IMR-90 (cell line): ENCODE data around the gene CMC2. TPM values are rescaled to one million over a fixed set of nuclear protein-coding genes. Genes with fewer than 3 reads are reported as not detected.

Source experiments
- ATAC-seq: fragments of 200-7000 bp; cut with Tn5 transposase; 2 replicates; pipeline ENCODE4 v1.9.1; 2020; ENCODE audit warnings: low read depth, mild to moderate bottlenecking, moderate library complexity
- BruUV-seq: library from RNA; stranded (reverse); fragments of 400-500 nt; replicated peaks from 2 replicates; lab custom pipeline; 2021; lab: Mats Ljungman, UMichigan
- CTCF ChIA-PET: fragments of 300-600 bp; formaldehyde crosslinking; extraction: SDS; loops from one replicate; lab custom pipeline; 2021; ENCODE audit warnings: antibody characterized with exemption; lab: Yijun Ruan, JAX
- POLR2A ChIA-PET: fragments of 300-600 bp; sonication (Branson Sonifier 250); formaldehyde crosslinking; loops from one replicate; lab custom pipeline; 2022; ENCODE audit warnings: antibody characterized with exemption; ENCODE audit not compliant: unreplicated experiment; lab: Charles Lee
- DNase-seq: peaks from one replicate; pipeline ENCODE4 v3.0.0; 2013
- H2AFZ ChIP-seq: replicated peaks from 2 replicates; pipeline ENCODE3; 2013; ENCODE audit warnings: low read length, mild to moderate bottlenecking; ENCODE audit not compliant: poor library complexity
- H2AK5ac ChIP-seq: 2 replicates; pipeline ENCODE4 v1.6.1; 2013; ENCODE audit warnings: low read depth, low read length, inconsistent platforms
- H2AK9ac ChIP-seq: replicated peaks from 2 replicates; pipeline ENCODE3; 2013; ENCODE audit warnings: mild to moderate bottlenecking, low read depth, low read length, moderate library complexity; ENCODE audit not compliant: poor library complexity
- H2BK120ac ChIP-seq: 2 replicates; pipeline ENCODE4 v1.6.1; 2013; ENCODE audit warnings: low read depth, low read length, inconsistent platforms
- H2BK15ac ChIP-seq: 3 replicates; pipeline ENCODE4 v1.6.1; 2013; ENCODE audit warnings: low read depth, low read length, inconsistent platforms
- H2BK20ac ChIP-seq: 2 replicates; pipeline ENCODE4 v1.6.1; 2013; ENCODE audit warnings: low read depth, mild to moderate bottlenecking, inconsistent platforms, low read length, moderate library complexity
- H2BK5ac ChIP-seq: 2 replicates; pipeline ENCODE4 v1.6.1; 2013; ENCODE audit warnings: mild to moderate bottlenecking, low read depth, low read length, inconsistent platforms; ENCODE audit not compliant: poor library complexity, severe bottlenecking
- H3K14ac ChIP-seq: replicated peaks from 2 replicates; pipeline ENCODE4 v1.6.1; 2013; ENCODE audit warnings: low read depth, low read length, inconsistent platforms
- H3K18ac ChIP-seq: 2 replicates; pipeline ENCODE4 v1.6.1; 2013; ENCODE audit warnings: low read depth, low read length, control low read depth
- H3K23ac ChIP-seq: 2 replicates; pipeline ENCODE4 v1.6.1; 2013; ENCODE audit warnings: low read depth, low read length, inconsistent platforms
- H3K27ac ChIP-seq: 2 replicates; pipeline ENCODE4 v1.5.1; 2013; ENCODE audit warnings: mild to moderate bottlenecking, control low read depth, low read length; ENCODE audit not compliant: insufficient read depth
- H3K27me3 ChIP-seq: 2 replicates; pipeline ENCODE4 v1.6.1; 2013; ENCODE audit warnings: low read length; ENCODE audit not compliant: control insufficient read depth, insufficient read depth
- H3K36me3 ChIP-seq: 2 replicates; pipeline ENCODE4 v1.6.1; 2013; ENCODE audit warnings: low read length, mixed read lengths; ENCODE audit not compliant: control insufficient read depth, insufficient read depth
- H3K4ac ChIP-seq: 2 replicates; pipeline ENCODE4 v1.6.1; 2013; ENCODE audit warnings: low read depth, low read length, inconsistent platforms
- H3K4me1 ChIP-seq: 2 replicates; pipeline ENCODE4 v1.6.1; 2013; ENCODE audit warnings: low read length, mixed read lengths; ENCODE audit not compliant: control insufficient read depth, insufficient read depth
- H3K4me2 ChIP-seq: 2 replicates; pipeline ENCODE4 v1.6.1; 2013; ENCODE audit warnings: low read depth, mild to moderate bottlenecking, control low read depth, low read length, moderate library complexity
- H3K4me3 ChIP-seq: 2 replicates; pipeline ENCODE4 v1.5.1; 2013; ENCODE audit warnings: low read depth, mild to moderate bottlenecking, control low read depth, low read length, moderate library complexity; ENCODE audit not compliant: insufficient read depth
- H3K56ac ChIP-seq: 2 replicates; pipeline ENCODE4 v1.6.1; 2013; ENCODE audit warnings: low read length, inconsistent platforms; ENCODE audit not compliant: insufficient read depth; ENCODE audit errors: extremely low read depth
- H3K79me1 ChIP-seq, 2 experiments: 2 replicates each; pipeline ENCODE4 v1.6.1; 2013; ENCODE audit warnings: low read length in 2 of 2, inconsistent platforms in 1 of 2, low read depth in 1 of 2
- H3K9ac ChIP-seq: 2 replicates; pipeline ENCODE4 v1.6.1; 2013; ENCODE audit warnings: low read depth, low read length, control low read depth
- H3K9me1 ChIP-seq: 2 replicates; pipeline ENCODE4 v1.6.1; 2013; ENCODE audit warnings: low read length, inconsistent platforms; ENCODE audit not compliant: insufficient read depth
- H3K9me3 ChIP-seq: 2 replicates; pipeline ENCODE4 v1.6.1; 2013; ENCODE audit warnings: low read length; ENCODE audit not compliant: control insufficient read depth, insufficient read depth
- H4K20me1 ChIP-seq: 2 replicates; pipeline ENCODE4 v1.6.1; 2013; ENCODE audit warnings: low read length, inconsistent platforms; ENCODE audit not compliant: insufficient read depth
- H4K5ac ChIP-seq: 2 replicates; pipeline ENCODE4 v1.6.1; 2013; ENCODE audit warnings: mild to moderate bottlenecking, low read depth, low read length, control low read depth
- H4K8ac ChIP-seq, 2 experiments: 2 replicates each; pipeline ENCODE4 v1.6.1; 2013; ENCODE audit warnings: low read depth in 2 of 2, low read length in 2 of 2, control low read depth in 1 of 2, inconsistent platforms in 1 of 2
- H4K91ac ChIP-seq: 2 replicates; pipeline ENCODE4 v1.6.1; 2013; ENCODE audit warnings: low read depth, low read length, inconsistent platforms; ENCODE audit not compliant: insufficient read depth
- CHD1 ChIP-seq: IDR thresholded peaks from 2 replicates; pipeline ENCODE4 v1.6.1; 2012; ENCODE audit warnings: low read depth, low read length, improper control_type of control experiment
- MAFK ChIP-seq: IDR thresholded peaks from 2 replicates; pipeline ENCODE4 v1.6.1; 2012; ENCODE audit warnings: low read depth, low read length, improper control_type of control experiment
- NFE2L2 ChIP-seq: fragments of 150-350 bp; IDR thresholded peaks from 2 replicates; pipeline ENCODE4 v1.6.1; 2016; ENCODE audit warnings: low read depth, mild to moderate bottlenecking, low read length
- POLR2A ChIP-seq: IDR thresholded peaks from 2 replicates; pipeline ENCODE4 v1.6.1; 2012; ENCODE audit warnings: mild to moderate bottlenecking, low read depth, low read length
- RFX5 ChIP-seq: IDR thresholded peaks from 2 replicates; pipeline ENCODE4 v1.8.0; 2012; ENCODE audit warnings: low read depth, mild to moderate bottlenecking, low read length, moderate library complexity
- SMC3 ChIP-seq: fragments of 150-350 bp; IDR thresholded peaks from 2 replicates; pipeline ENCODE4 v1.6.1; 2016; ENCODE audit warnings: low read depth, mild to moderate bottlenecking, antibody characterized with exemption, low read length, moderate library complexity
- USF2 ChIP-seq: fragments of 150-350 bp; IDR thresholded peaks from 2 replicates; pipeline ENCODE4 v1.6.1; 2017; ENCODE audit warnings: mild to moderate bottlenecking, antibody characterized with exemption, low read length, low read depth
- dilution Hi-C: fragments of 300-500 bp; cut with HindIII; formaldehyde crosslinking; loops from one replicate; pipeline ENCODE4 v1.14.3; 2018; ENCODE audit warnings: low sequenced_read_pairs; ENCODE audit not compliant: unreplicated experiment
- in situ Hi-C: fragments of 300-500 bp; cut with MboI; formaldehyde crosslinking; loops from 3 replicates; pipeline ENCODE4 v1.14.3; 2019; ENCODE audit warnings: low sequenced_read_pairs, inconsistent platforms, mixed read lengths
- intact Hi-C: fragments of 100-400 bp; cut with micrococcal nuclease; formaldehyde crosslinking; loops from 2 replicates; pipeline ENCODE4 v1.10.0; 2022
- polyA plus RNA-seq, 3 experiments: library from polyadenylated mRNA; depleted of rRNA; stranded (reverse); fragments of >200 nt; gene quantifications; 2 replicates each; pipeline ENCODE4 v1.2.3, GENCODE V29; 2012; ENCODE audit warnings: low replicate concordance in 1 of 3
- total RNA-seq: library from RNA; depleted of rRNA; stranded (reverse); fragments of >200 nt; gene quantifications from 2 replicates; pipeline ENCODE4 v1.2.3, GENCODE V29; 2012
- TF ChIP-seq, protein P1 (sequence below): conservative IDR thresholded peaks from 2 replicates; pipeline ENCODE4 v1.5.1; 2012; ENCODE audit warnings: mild to moderate bottlenecking, low read depth, low read length, improper control_type of control experiment

CMC2 gene
- total and polyA plus RNA-seq, 2 of the 4 experiments (the other 2 are of a cell fraction): 57.0 to 104 TPM

DNA sequence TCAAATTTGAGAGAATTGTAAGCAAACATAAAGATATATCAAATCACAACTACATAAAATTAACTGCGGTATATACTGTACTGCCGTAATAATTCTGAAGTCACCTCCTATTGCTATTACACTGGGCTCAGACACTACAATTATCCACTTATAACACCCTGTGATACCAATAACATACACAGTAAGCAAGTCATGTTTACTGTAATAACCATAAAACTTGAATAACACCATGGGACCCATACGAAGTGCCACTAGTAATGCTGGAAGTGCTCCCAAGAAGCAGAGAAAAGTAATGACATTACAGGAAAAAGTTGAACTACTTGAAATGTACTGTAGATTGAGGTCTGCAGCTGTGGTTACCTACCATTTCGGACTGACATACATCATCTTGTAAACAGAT lies 24.0 kb downstream of the CMC2 start (continued):
- TF ChIP-seq, protein P1, sequence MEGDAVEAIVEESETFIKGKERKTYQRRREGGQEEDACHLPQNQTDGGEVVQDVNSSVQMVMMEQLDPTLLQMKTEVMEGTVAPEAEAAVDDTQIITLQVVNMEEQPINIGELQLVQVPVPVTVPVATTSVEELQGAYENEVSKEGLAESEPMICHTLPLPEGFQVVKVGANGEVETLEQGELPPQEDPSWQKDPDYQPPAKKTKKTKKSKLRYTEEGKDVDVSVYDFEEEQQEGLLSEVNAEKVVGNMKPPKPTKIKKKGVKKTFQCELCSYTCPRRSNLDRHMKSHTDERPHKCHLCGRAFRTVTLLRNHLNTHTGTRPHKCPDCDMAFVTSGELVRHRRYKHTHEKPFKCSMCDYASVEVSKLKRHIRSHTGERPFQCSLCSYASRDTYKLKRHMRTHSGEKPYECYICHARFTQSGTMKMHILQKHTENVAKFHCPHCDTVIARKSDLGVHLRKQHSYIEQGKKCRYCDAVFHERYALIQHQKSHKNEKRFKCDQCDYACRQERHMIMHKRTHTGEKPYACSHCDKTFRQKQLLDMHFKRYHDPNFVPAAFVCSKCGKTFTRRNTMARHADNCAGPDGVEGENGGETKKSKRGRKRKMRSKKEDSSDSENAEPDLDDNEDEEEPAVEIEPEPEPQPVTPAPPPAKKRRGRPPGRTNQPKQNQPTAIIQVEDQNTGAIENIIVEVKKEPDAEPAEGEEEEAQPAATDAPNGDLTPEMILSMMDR: no peak
- no peak for TF ChIP-seq SMC3
- no peak for TF ChIP-seq CHD1
- TF ChIP-seq POLR2A: no peak

- Histone ChIP-seq H2BK5ac (no peak overlapping the region), H2BK20ac (no peak overlapping the region), H3K23ac (no peak overlapping the region), H2AK5ac (no peak overlapping the region), H3K4me3 (no peak overlapping the region), H4K5ac (no peak overlapping the region), H4K20me1 (no peaks in the 10 kb centered on the region), H2BK15ac (no peak overlapping the region), H3K4ac (no peak overlapping the region), H3K79me1 (peaks cover 23% of the 10 kb centered on the region in 2 experiments), H3K27me3 (no peaks in the 10 kb centered on the region), H3K9me1 (peaks cover 2% of the 10 kb centered on the region; the same call in 1 of the 2 replicates), H2BK120ac (no peak overlapping the region), H3K4me2 (no peak overlapping the region), H3K18ac (no peak overlapping the region), H3K9me3 (no peaks in the 10 kb centered on the region), H3K9ac (no peak overlapping the region), H3K14ac (no peak overlapping the region), H3K56ac (no peak overlapping the region), H2AK9ac (no peak overlapping the region), H4K8ac (no peak overlapping the region), H4K91ac (no peak overlapping the region), H2AFZ (no peak overlapping the region), H3K27ac (no peak overlapping the region), H3K36me3 (peaks cover 9% of the 10 kb centered on the region), H3K4me1 (peaks cover 2% of the 10 kb centered on the region; the same call in 1 of the 2 replicates)
- ATAC-seq: no peak
- ChIA-PET CTCF (interaction anchor here (0.6 kb wide), 1 partner anchor 39 kb away, joined by 3 read pairs; no protein-coding TSS in a partner anchor), POLR2A (no interaction called here)
- no peak for DNase-seq
- intact Hi-C loops: no loop called here
- BruUV-seq: no TSS peak
- dilution Hi-C loops: no loop called here
- no peak for TF ChIP-seq NFE2L2
- TF ChIP-seq MAFK: no peak
- TF ChIP-seq SMC3: no peak
- TF ChIP-seq RFX5: no peak
- no peak for TF ChIP-seq POLR2A
- no peak for TF ChIP-seq USF2
- TF ChIP-seq, protein P1: no peak
- in situ Hi-C loops: no loop called here
These were observed 25.6 kb downstream of the CMC2 start for GRCh38 chr16:80981103-80981502.
